SK-N-SH (cell line): ENCODE data around the gene NTM. TPM values are rescaled to one million over a fixed set of nuclear protein-coding genes. Genes with fewer than 3 reads are reported as not detected.
A peak's percentile ranks its signal among the peaks of the same experiment; 100 is the strongest.

Experiments used
- CTCF ChIA-PET: fragments of 300-600, 350-600 bp; formaldehyde crosslinking; extraction: SDS; loops from one replicate; lab custom pipeline; 2021; lab: Yijun Ruan, JAX
- POLR2A ChIA-PET: fragments of 350-600 bp; sonication (Branson Sonifier 250); formaldehyde crosslinking; extraction: SDS; loops from one replicate; lab custom pipeline; 2020; ENCODE audit warnings: antibody characterized with exemption, inconsistent platforms; lab: Yijun Ruan, JAX
- DNase-seq: peaks from one replicate; pipeline ENCODE4 v3.0.0; 2012
- H2AFZ ChIP-seq: fragments of 200-600 bp; sonication (generic); 2 replicates; pipeline ENCODE4 v1.8.1; 2016; ENCODE audit warnings: antibody characterized with exemption, mild to moderate bottlenecking, low read depth
- H3F3A ChIP-seq: fragments of 200-600 bp; sonication (generic); replicated peaks from 2 replicates; pipeline ENCODE3; 2016; ENCODE audit warnings: antibody characterized with exemption, mild to moderate bottlenecking; ENCODE audit not compliant: insufficient read depth
- H3K27ac ChIP-seq, 2 experiments: fragments of 200-500 bp in 1 of 2; fragments of 200-600 bp in 1 of 2; sonication (Bioruptor generic) in 1 of 2; sonication (generic), shearing (Covaris generic) in 1 of 2; 2 replicates each; pipeline versions ENCODE4 v1.5.1 to v1.6.1; 2014 to 2016; ENCODE audit warnings: low read depth in 2 of 2, inconsistent platforms in 1 of 2, low read length in 1 of 2, mild to moderate bottlenecking in 1 of 2, mixed read lengths in 1 of 2
- H3K27me3 ChIP-seq: fragments of 200-600 bp; sonication (generic), shearing (Covaris generic); 2 replicates; pipeline ENCODE4 v1.6.1; 2016; ENCODE audit warnings: mixed run types; ENCODE audit not compliant: insufficient read depth
- H3K36me3 ChIP-seq, 2 experiments: fragments of 200-500 bp in 1 of 2; fragments of 200-600 bp in 1 of 2; sonication (Bioruptor generic) in 1 of 2; sonication (generic) in 1 of 2; replicated peaks in 1 of 2; 2 replicates each; pipeline versions ENCODE3 to v1.5.1; 2014 to 2016; ENCODE audit warnings: low read length in 1 of 2, mild to moderate bottlenecking in 1 of 2; ENCODE audit not compliant: insufficient read depth in 2 of 2, control insufficient read depth in 1 of 2
- H3K4me1 ChIP-seq, 2 experiments: fragments of 200-500 bp in 1 of 2; fragments of 200-600 bp in 1 of 2; sonication (Bioruptor generic) in 1 of 2; sonication (generic), shearing (Covaris generic) in 1 of 2; 2 replicates each; pipeline versions ENCODE4 v1.5.1 to v1.6.1; 2014 to 2016; ENCODE audit warnings: low read depth in 1 of 2, low read length in 1 of 2, mixed run types in 1 of 2; ENCODE audit not compliant: insufficient read depth in 2 of 2, control insufficient read depth in 1 of 2
- H3K4me2 ChIP-seq: fragments of 200-600 bp; sonication (generic), shearing (Covaris generic); 2 replicates; pipeline ENCODE4 v1.6.1; 2017; ENCODE audit warnings: mixed run types
- H3K4me3 ChIP-seq, 2 experiments: fragments of 200-500 bp in 1 of 2; fragments of 200-600 bp in 1 of 2; sonication (Bioruptor generic) in 1 of 2; sonication (generic), shearing (Covaris generic) in 1 of 2; 2 replicates each; pipeline versions ENCODE4 v1.5.1 to v1.8.1; 2014 to 2016; ENCODE audit warnings: low read depth in 2 of 2, inconsistent platforms in 1 of 2, low read length in 1 of 2, mild to moderate bottlenecking in 1 of 2, mixed read lengths in 1 of 2, moderate library complexity in 1 of 2
- H3K79me2 ChIP-seq: fragments of 200-600 bp; sonication (generic); 2 replicates; pipeline ENCODE4 v1.8.1; 2017; ENCODE audit warnings: mild to moderate bottlenecking; ENCODE audit not compliant: insufficient read depth
- H3K9ac ChIP-seq: fragments of 200-600 bp; sonication (generic); 2 replicates; pipeline ENCODE4 v1.6.1; 2017; ENCODE audit warnings: mixed run types
- H3K9me2 ChIP-seq: fragments of 200-600 bp; sonication (generic); 2 replicates; pipeline ENCODE4 v1.6.1; 2017; ENCODE audit warnings: mixed run types
- H3K9me3 ChIP-seq: fragments of 200-600 bp; sonication (generic); 2 replicates; pipeline ENCODE4 v1.6.1; 2017; ENCODE audit warnings: mixed run types, mild to moderate bottlenecking, moderate library complexity
- H4K20me1 ChIP-seq: fragments of 200-600 bp; sonication (generic); 2 replicates; pipeline ENCODE4 v1.6.1; 2017; ENCODE audit warnings: mild to moderate bottlenecking, mixed run types; ENCODE audit not compliant: insufficient read depth
- CTCF ChIP-seq: fragments of 200-600 bp; sonication (generic); IDR thresholded peaks from 2 replicates; pipeline ENCODE4 v1.6.1; 2017; ENCODE audit warnings: antibody characterized with exemption, mild to moderate bottlenecking, moderate library complexity
- ELF1 ChIP-seq: IDR thresholded peaks from 2 replicates; pipeline ENCODE4 v1.4.0; 2012
- EP300 ChIP-seq, 2 experiments: IDR thresholded peaks; 2 replicates each; pipeline versions ENCODE4 v1.4.0 to v1.6.1; 2012; ENCODE audit warnings: borderline replicate concordance in 1 of 2, low read depth in 1 of 2, low read length in 1 of 2
- EZH2phosphoT487 ChIP-seq: fragments of 200-600 bp; sonication (generic); IDR thresholded peaks from 2 replicates; pipeline ENCODE4 v1.6.1; 2017; ENCODE audit warnings: low read depth, mixed run types, mild to moderate bottlenecking, antibody characterized with exemption, moderate library complexity, borderline replicate concordance
- FOSL2 ChIP-seq: IDR thresholded peaks from 2 replicates; pipeline ENCODE4 v1.4.0; 2012; ENCODE audit warnings: low read depth, mild to moderate bottlenecking, moderate library complexity, borderline replicate concordance
- GABPA ChIP-seq: IDR thresholded peaks from 2 replicates; pipeline ENCODE4 v1.4.0; 2012; ENCODE audit warnings: low read depth, mild to moderate bottlenecking
- GATA2 ChIP-seq: sonication (generic); formaldehyde crosslinking; IDR thresholded peaks from 2 replicates; pipeline ENCODE4 v1.5.0; 2020; ENCODE audit warnings: mild to moderate bottlenecking, missing genetic modification reagents
- IRF3 ChIP-seq: fragments of 150-350 bp; IDR thresholded peaks from 2 replicates; pipeline ENCODE4 v1.6.1; 2016; ENCODE audit warnings: mild to moderate bottlenecking, low read depth, low read length
- MAX ChIP-seq: IDR thresholded peaks from 2 replicates; pipeline ENCODE4 v1.4.0; 2012; ENCODE audit warnings: low read depth
- MEF2A ChIP-seq: IDR thresholded peaks from 2 replicates; pipeline ENCODE4 v1.4.0; 2012; ENCODE audit warnings: low read depth, borderline replicate concordance
- MXI1 ChIP-seq: IDR thresholded peaks from 2 replicates; pipeline ENCODE4 v1.6.1; 2012; ENCODE audit warnings: mild to moderate bottlenecking, low read depth, low read length, improper control_type of control experiment
- NFIC ChIP-seq: IDR thresholded peaks from 2 replicates; pipeline ENCODE4 v1.4.0; 2012; ENCODE audit warnings: borderline replicate concordance
- NRF1 ChIP-seq: IDR thresholded peaks from 2 replicates; pipeline ENCODE4 v1.6.1; 2012; ENCODE audit warnings: low read depth, mild to moderate bottlenecking, low read length
- POLR2AphosphoS5 ChIP-seq: IDR thresholded peaks from 2 replicates; pipeline ENCODE4 v1.6.1; 2012; ENCODE audit warnings: low read depth, low read length
- RAD21 ChIP-seq: IDR thresholded peaks from 2 replicates; pipeline ENCODE4 v1.6.1; 2012; ENCODE audit warnings: mild to moderate bottlenecking, low read length
- REST ChIP-seq: IDR thresholded peaks from 2 replicates; pipeline ENCODE4 v1.6.1; 2012; ENCODE audit warnings: mild to moderate bottlenecking, low read depth, low read length, moderate library complexity
- RXRA ChIP-seq: IDR thresholded peaks from 2 replicates; pipeline ENCODE4 v1.4.0; 2012; ENCODE audit warnings: low read depth, mild to moderate bottlenecking, borderline replicate concordance
- SIN3A ChIP-seq: IDR thresholded peaks from 2 replicates; pipeline ENCODE4 v1.6.1; 2012; ENCODE audit warnings: low read depth, mild to moderate bottlenecking, low read length, moderate library complexity, borderline replicate concordance
- TAF1 ChIP-seq: IDR thresholded peaks from 2 replicates; pipeline ENCODE4 v1.6.1; 2012; ENCODE audit warnings: low read depth, mild to moderate bottlenecking, low read length, moderate library complexity, borderline replicate concordance
- TEAD4 ChIP-seq: IDR thresholded peaks from 2 replicates; pipeline ENCODE4 v1.4.0; 2012; ENCODE audit warnings: mild to moderate bottlenecking, borderline replicate concordance; ENCODE audit not compliant: insufficient read depth
- USF1 ChIP-seq: IDR thresholded peaks from 2 replicates; pipeline ENCODE4 v1.4.0; 2012; ENCODE audit warnings: low read depth, borderline replicate concordance
- YY1 ChIP-seq: IDR thresholded peaks from 2 replicates; pipeline ENCODE4 v1.4.0; 2012; ENCODE audit warnings: low read depth, mild to moderate bottlenecking
- ZBTB33 ChIP-seq: IDR thresholded peaks from 2 replicates; pipeline ENCODE4 v1.4.0; 2012; ENCODE audit warnings: low read depth, borderline replicate concordance
- WGBS: methylation state at CpG from one replicate; pipeline ENCODE4 v1.1.6; 2017; ENCODE audit warnings: low lambda C conversion rate; 5-methylcytosine and 5-hydroxymethylcytosine counted together
- polyA plus RNA-seq, 3 experiments: library from polyadenylated mRNA; depleted of rRNA; stranded (reverse); fragments of >200 nt; gene quantifications; 2 replicates each; pipeline ENCODE4 v1.2.3, GENCODE V29; 2012

The NTM gene
- polyA plus RNA-seq, 1 of the 3 experiments (the other 2 are of a cell fraction): 20.0 TPM

GRCh38 chr11:131899950-131900580 is 529.6 kb downstream of the NTM start:
- peaks cover 6 to 38% of the 10 kb centered on the region in 2 experiments for H3K4me1 ChIP-seq
- H3K9ac ChIP-seq: no peak overlapping the region
- 50% methylated on average over 6 of the region's 6 CpGs for WGBS
- peaks cover 29% of the 10 kb centered on the region for H3F3A ChIP-seq
- no peak overlapping the region for H2AFZ ChIP-seq
- H3K36me3 ChIP-seq: no peaks in the 10 kb centered on the region
- H4K20me1 ChIP-seq: no peaks in the 10 kb centered on the region
- no peaks in the 10 kb centered on the region for H3K9me3 ChIP-seq
- CTCF ChIA-PET: interaction anchor here (0.9 to 2.7 kb wide), 6 partner anchors 10 to 208 kb away, joined by 4 to 15 read pairs (median 6); no protein-coding TSS in a partner anchor
- H3K4me3 ChIP-seq: no peak overlapping the region
- peak overlapping the region; percentile 20; the same call in 1 of the 2 replicates for H3K4me2 ChIP-seq
- no peaks in the 10 kb centered on the region for H3K27me3 ChIP-seq
- H3K79me2 ChIP-seq: no peaks in the 10 kb centered on the region
- no peaks in the 10 kb centered on the region for H3K9me2 ChIP-seq
- POLR2A ChIA-PET: interaction anchor here (0.7 kb wide), 1 partner anchor 28 kb away, joined by 4 read pairs; no protein-coding TSS in a partner anchor
- peak overlapping the region in 1 of 2 experiments; percentile 42; a peak in 2 of 4 replicates for H3K27ac ChIP-seq
- peak; percentile 39 for DNase-seq
- TF ChIP-seq GABPA: no peak
- no peak for TF ChIP-seq REST
- TF ChIP-seq CTCF: no peak
- no peak for TF ChIP-seq USF1
- TF ChIP-seq ELF1: no peak
- TF ChIP-seq MXI1: no peak
- no peak for TF ChIP-seq RXRA
- TF ChIP-seq IRF3: no peak
- no peak for TF ChIP-seq SIN3A
- peak; percentile 10 to 51; a peak in 1 of 4 replicates for TF ChIP-seq EP300 (IDR thresholded peaks at IDR 0.05; ENCODE audit: borderline replicate concordance in 1 of 2, low read depth in 1 of 2, low read length in 1 of 2)
- TF ChIP-seq TAF1: no peak
- no peak for TF ChIP-seq RAD21
- peak; percentile 39; the same call in 1 of the 2 replicates for TF ChIP-seq NFIC
- TF ChIP-seq MEF2A: no peak
- TF ChIP-seq FOSL2: no peak
- no peak for TF ChIP-seq EZH2phosphoT487
- TF ChIP-seq NRF1: no peak
- TF ChIP-seq TEAD4: 0 out of 2 replicates have a peak, but pooled peaks have one; percentile 23
- TF ChIP-seq MAX: no peak
- peak; percentile 59; the same call in 1 of the 2 replicates for TF ChIP-seq GATA2 (CRISPR knock-in tag)
- no peak for TF ChIP-seq ZBTB33
- no peak for TF ChIP-seq YY1
- no peak for TF ChIP-seq POLR2AphosphoS5
